HT-29 (cell line): Measurements from ENCODE around the gene CABS1. TPM values are rescaled to one million over a fixed set of nuclear protein-coding genes. Genes with fewer than 3 reads are reported as not detected.

Source experiments
- DNase-seq: peaks from one replicate; pipeline ENCODE4 v3.0.0-alpha.2; 2015; ENCODE audit warnings: low spot score
- total RNA-seq: library from RNA; depleted of rRNA; stranded (reverse); fragments of >200 nt; shearing (Covaris generic); gene quantifications from 2 replicates; pipeline ENCODE4 v1.2.3, GENCODE V29; 2014; rRNA removed

Gene CABS1
- total RNA-seq: not detected in 2 replicates

DNA sequence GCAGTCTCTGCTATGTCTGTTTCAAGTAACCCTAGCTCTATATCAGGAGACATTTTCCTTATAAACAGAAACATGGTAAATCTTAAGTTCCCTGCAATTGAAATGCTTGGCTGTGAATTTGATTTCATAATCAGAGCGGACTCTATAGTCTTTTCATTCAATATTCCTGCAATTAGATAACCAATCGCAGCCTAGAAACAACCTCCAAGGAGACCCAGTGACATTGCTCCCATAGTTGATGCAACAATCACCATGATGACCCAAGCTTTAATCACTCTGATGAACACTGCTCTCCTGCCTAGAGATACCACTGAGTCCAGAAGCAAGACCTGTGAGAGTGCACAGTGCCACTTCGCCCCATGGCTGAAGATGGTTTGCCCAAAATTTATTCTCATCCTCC, at the start of gene CABS1:
Gene CABS1 (plus strand): TSS at position 301 of the 400 bp plus-strand sequence. CDS start 59 bp downstream, at position 360.
- no peak for DNase-seq

- no peak for DNase-seq
These were observed 46.1 kb upstream of the CABS1 start for GRCh38 chr4:70288651-70289050.

GRCh38 chr4:70291341-70291740, 43.4 kb upstream of the CABS1 start:
- no peak for DNase-seq

DNA sequence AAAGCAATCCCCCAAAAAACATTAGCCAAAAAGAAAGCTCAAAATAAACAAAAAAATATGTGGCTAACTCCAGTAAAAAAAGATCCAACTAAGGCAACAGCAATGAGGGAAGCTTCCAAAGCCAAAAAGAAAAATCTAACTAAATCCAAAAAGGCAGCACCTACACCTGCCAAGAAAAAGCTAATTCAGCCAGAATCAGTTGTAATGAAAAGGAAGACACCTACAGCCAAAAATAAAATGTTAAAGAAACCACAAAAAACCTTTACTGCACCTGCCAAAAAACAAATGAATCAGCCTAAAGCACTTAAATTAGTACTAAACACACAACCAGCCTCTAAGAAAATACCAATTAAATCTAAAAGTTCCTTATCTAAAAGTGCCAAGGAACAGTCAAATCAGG, 37.2 kb upstream of the CABS1 start:
- no peak for DNase-seq

DNA sequence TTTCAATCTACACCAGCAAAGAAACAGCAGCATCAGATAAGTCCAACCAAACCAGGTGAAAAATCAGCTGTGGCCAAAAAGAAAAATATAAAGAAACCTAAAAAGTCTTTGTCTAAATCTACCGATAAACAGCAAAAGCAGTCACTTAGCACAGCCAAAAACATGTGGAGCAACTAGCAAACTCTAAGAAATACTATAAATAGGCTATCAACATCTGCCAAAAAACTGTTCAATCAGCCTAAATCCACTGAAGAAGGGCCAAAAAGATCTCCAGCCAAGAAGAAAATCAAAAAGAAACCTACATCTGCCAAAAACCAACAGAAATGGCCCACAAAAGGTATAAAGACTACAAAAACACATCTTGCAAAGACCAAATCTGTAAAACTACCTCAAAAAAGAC, 36.7 kb upstream of the CABS1 start:
- no peak for DNase-seq

- no peak for DNase-seq
These were observed 35.1 kb upstream of the CABS1 start for GRCh38 chr4:70299643-70300042.

GRCh38 chr4:70300215-70300614, 34.6 kb upstream of the CABS1 start:
- DNase-seq: no peak

DNA sequence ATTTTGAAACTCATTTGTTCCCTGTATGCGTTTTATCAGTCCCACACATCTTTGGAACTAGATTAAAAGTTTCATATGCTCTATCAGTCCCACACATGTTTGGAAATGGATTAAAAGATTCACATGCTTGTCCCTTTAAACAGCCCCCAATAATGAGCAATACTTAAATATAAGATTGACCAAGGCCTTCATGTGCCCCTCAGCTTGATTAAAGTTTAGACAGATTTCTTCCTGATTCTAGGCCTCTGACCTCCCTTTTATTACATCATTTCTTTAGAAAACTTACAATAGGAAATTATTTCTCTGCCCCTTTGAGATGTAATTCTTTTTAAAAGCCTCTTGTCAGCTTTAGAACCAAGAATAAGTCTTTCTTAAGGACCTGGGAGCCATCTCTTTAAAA, 31.7 kb upstream of the CABS1 start:
- no peak for DNase-seq

DNA sequence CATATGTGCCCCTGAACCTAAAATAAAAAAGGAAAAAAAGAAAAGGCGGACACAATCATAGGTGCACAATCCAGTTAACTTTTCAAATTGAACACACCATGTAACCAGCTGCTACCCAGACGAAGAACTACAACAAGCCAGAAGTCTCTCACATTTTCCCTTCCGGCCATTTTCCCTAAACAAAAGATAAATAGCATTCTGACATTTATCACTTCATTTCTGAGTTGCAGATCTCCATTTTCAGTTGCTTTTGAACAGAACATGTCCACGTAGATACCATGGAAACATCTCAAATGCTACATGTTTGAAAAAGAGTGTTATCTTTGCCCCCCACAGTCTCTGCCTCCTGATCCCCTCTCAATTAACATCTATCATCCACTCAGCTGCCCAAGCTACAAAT, 29.2 kb upstream of the CABS1 start:
- no peak for DNase-seq

DNA sequence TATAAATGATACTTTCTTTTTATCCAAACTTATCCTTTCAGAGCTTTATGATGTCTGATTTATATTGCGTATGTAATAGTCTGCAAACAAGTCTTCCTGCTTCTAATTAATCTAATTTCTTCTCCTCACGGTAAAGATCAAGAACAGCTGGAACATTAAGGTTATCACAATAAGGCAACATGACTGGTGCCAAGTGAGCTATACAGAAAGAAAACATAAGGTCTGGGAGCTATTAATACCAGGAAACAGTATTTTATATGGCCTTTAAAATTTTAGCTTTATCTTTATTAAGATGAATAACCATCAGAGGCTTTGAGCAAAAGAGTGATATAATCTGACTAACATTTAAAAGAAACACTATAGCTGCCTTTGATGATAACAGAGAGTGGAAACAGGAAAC, 28.7 kb upstream of the CABS1 start:
- no peak for DNase-seq

DNA sequence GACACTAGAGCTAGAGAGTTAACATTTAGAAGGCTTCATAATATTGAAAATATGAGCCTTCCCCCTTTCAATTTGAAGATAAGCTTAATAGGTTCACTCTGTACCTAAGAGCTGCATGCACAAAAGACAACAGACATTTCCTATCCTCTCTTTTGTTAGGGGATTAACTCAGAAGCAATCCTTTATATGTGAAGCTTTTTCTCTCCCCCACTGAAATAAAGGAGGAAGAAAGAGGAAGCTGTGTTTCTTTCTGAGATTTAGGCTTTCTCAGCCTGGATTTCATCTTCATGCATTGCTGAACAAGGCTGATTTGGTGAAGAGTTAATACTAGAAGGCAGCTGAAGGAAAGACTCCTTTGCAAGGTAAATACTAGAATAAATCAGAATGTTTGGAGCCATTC, 21.0 kb upstream of the CABS1 start:
- DNase-seq: no peak

- no peak for DNase-seq
These were observed 18.9 kb upstream of the CABS1 start for GRCh38 chr4:70315928-70316327.

- no peak for DNase-seq
These were observed 8.7 kb upstream of the CABS1 start for GRCh38 chr4:70326052-70326451.

GRCh38 chr4:70336043-70336442, 1.3 kb downstream of the CABS1 start:
- no peak for DNase-seq

GRCh38 chr4:70337886-70338420, 3.2 kb downstream of the CABS1 start:
- DNase-seq: no peak

GRCh38 chr4:70356185-70356584, 21.4 kb downstream of the CABS1 start:
- DNase-seq: no peak

- DNase-seq: no peak
These were observed 24.4 kb downstream of the CABS1 start for GRCh38 chr4:70359115-70359661.

DNA sequence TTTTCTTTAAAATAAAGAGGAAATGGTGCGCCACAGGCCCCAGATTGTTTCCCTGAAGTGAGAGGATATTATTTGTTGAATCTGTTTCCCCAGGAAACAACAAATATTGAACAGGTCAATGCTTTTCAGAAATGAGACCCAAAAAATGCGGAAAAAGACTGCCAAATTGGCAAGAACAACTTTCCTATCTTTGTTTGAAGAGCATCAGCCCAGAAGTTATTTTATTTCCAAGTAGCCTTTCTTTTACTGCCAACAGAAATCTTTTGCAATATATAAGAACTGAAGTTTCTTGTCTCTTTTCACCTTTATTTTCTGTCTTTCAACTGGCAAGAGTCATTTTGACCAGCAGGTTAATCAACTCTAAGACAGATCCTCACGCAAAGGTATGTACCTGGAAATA, 25.7 kb downstream of the CABS1 start, which contains the start of gene SMR3A:
Gene SMR3A (plus strand): TSS at position 301 of the 400 bp plus-strand sequence. CDS start 1,356 bp downstream, outside the sequence.
- DNase-seq: no peak

GRCh38 chr4:70364002-70364401, 29.2 kb downstream of the CABS1 start:
- DNase-seq: no peak

GRCh38 chr4:70365479-70365878, 30.7 kb downstream of the CABS1 start:
- peak; percentile 5 for DNase-seq

GRCh38 chr4:70367813-70368212, 33.0 kb downstream of the CABS1 start:
- no peak for DNase-seq

DNA sequence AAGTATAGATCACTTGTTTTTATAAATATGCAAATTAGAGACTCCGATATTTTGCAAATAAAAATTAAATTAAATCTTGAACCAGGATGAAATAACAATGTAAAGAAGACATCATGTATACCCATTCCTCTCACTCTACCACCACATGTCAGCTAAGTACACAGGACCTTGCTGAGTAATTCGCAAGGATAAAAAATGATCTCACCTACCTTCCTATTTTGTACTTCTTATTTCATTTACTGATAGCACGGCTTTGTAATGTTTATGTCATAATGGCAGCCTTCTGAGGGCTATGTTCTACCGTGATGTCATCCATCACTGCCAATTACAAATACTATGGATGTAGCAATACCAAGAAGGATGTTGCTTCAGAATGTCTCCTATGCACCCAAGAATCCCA, 37.2 kb downstream of the CABS1 start:
- DNase-seq: no peak

DNA sequence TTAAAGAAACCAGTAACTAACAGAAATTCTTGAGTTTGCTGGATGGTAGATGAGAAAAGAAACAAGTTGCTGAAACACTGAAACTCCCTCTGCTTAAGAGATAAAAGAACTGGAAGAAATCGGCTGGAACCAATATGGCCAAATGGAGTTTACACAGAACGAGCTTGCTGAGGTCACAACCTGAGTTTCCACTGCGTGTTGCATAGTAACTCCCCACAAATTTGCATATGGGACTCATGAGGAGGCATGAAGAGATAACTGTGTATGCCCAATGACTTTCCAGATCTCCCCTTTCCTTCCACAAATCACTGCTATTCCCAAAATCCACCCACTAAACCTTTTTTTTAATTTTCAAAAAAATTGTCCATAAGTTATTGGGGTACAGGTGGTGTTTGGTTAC, 38.0 kb downstream of the CABS1 start:
- no peak for DNase-seq

GRCh38 chr4:70380578-70380977, 45.8 kb downstream of the CABS1 start:
- DNase-seq: no peak
